Ascending aorta (tissue), 2 donors: Measurements from ENCODE around the gene COX6A1. TPM values are rescaled to one million over a fixed set of nuclear protein-coding genes. Genes with fewer than 3 reads are reported as not detected.
"Not testable (repeated sequence)": the region's sequence is repeated elsewhere in the genome, so short reads cannot be mapped to it uniquely, and the experiment has no call there.

Experiments
- DNase-seq, 2 donors: peaks; one replicate each; pipeline ENCODE4 v3.0.0-alpha.2; 2019; ENCODE audit warnings: low spot score in 2 of 2
- H3K27ac ChIP-seq, 2 donors: fragments of 200-600 bp; sonication (generic); one replicate each; pipeline ENCODE4 v1.5.1; 2016 to 2017; ENCODE audit warnings: mild to moderate bottlenecking in 1 of 2
- H3K27me3 ChIP-seq: fragments of 200-600 bp; sonication (generic); one replicate; pipeline ENCODE4 v1.5.1; 2017
- H3K36me3 ChIP-seq, 2 donors: fragments of 200-600 bp; sonication (generic); one replicate each; pipeline ENCODE4 v1.5.1; 2016
- H3K4me1 ChIP-seq, 2 donors: fragments of 200-600 bp; sonication (generic); one replicate each; pipeline ENCODE4 v1.5.1; 2016 to 2017; ENCODE audit warnings: mild to moderate bottlenecking in 1 of 2
- H3K4me3 ChIP-seq, 2 donors: fragments of 200-600 bp; sonication (generic); one replicate each; pipeline ENCODE4 v1.5.1; 2016 to 2017; ENCODE audit warnings: mild to moderate bottlenecking in 1 of 2
- H3K9me3 ChIP-seq, 2 donors: fragments of 200-600 bp; sonication (generic); one replicate each; pipeline ENCODE4 v1.5.1; 2016
- intact Hi-C: fragments of 100-400 bp; cut with DNase I; formaldehyde crosslinking; loops from one replicate; pipeline ENCODE4 v1.15.1; 2023
- total RNA-seq: library from RNA; depleted of rRNA; stranded (reverse); fragments of >200 nt; gene quantifications from one replicate; pipeline ENCODE4 v1.1.0, GENCODE V29; 2016
- TF ChIP-seq, protein P1 (sequence below), 3 experiments: fragments of 200-600 bp in 2 of 3; fragments of 450-650 bp in 1 of 3; sonication (generic) in 2 of 3; IDR thresholded peaks; one replicate each; pipeline ENCODE4 v1.5.1; 2016 to 2019; ENCODE audit warnings: antibody characterized with exemption in 3 of 3, mild to moderate bottlenecking in 1 of 3, moderate library complexity in 1 of 3

The COX6A1 gene
- total RNA-seq, 1 donor from 2014 or later: 686 TPM

DNA sequence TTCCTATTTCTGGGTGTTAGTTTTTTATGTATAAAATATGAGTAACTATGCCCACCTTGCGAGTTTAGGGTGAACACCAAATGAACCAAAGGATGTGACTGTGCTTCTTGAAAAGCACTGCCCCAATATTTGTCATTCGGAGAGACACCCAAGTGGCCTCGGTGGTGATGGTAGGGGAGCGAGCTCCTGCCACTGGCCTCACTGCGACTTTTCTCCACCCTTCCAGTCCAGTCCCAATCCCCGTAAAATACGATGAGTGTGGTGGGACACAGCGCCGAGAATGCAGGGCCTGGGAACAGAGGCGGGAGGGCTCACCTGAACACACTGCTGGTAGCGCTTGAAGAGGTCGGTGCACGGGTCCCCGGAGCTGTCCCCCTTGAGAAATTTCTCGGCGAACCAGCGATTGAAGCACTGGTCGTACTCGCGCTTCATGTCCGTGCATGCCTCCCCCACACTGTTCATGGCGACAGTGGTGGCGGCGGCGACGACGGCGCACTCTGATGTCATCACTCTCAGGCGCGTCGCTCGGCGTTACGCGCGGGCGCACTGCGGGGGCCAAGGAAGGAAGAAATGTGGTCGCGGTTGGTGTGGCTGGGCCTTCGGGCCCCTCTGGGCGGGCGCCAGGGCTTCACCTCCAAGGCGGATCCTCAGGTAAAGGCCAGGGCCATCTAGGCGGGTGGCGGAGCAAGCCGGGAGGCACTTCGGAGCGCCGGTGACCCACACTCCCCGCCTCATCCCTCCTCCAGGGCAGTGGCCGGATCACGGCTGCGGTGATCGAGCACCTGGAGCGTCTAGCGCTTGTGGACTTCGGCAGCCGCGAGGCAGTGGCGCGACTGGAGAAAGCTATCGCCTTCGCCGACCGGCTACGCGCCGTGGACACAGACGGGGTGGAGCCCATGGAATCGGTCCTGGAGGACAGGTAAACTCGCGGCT lies 8.3 kb downstream of the COX6A1 start, which contains the start of the genes GATC and TRIAP1:
GATC (plus strand) TSS at position 534 of the 933 bp plus-strand sequence; CDS start at position 571, 37 bp downstream.
TRIAP1 (minus strand) TSS at position 474 of the 933 bp plus-strand sequence; CDS start at position 462, 12 bp downstream.
- TF ChIP-seq, protein P1, sequence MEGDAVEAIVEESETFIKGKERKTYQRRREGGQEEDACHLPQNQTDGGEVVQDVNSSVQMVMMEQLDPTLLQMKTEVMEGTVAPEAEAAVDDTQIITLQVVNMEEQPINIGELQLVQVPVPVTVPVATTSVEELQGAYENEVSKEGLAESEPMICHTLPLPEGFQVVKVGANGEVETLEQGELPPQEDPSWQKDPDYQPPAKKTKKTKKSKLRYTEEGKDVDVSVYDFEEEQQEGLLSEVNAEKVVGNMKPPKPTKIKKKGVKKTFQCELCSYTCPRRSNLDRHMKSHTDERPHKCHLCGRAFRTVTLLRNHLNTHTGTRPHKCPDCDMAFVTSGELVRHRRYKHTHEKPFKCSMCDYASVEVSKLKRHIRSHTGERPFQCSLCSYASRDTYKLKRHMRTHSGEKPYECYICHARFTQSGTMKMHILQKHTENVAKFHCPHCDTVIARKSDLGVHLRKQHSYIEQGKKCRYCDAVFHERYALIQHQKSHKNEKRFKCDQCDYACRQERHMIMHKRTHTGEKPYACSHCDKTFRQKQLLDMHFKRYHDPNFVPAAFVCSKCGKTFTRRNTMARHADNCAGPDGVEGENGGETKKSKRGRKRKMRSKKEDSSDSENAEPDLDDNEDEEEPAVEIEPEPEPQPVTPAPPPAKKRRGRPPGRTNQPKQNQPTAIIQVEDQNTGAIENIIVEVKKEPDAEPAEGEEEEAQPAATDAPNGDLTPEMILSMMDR (IDR thresholded peaks at IDR 0.05): no peak
- Histone ChIP-seq H3K4me1 (peaks cover 3 to 8% of the 10 kb centered on the region in 2 donors), H3K9me3 (no peaks in the 10 kb centered on the region), H3K27me3 (no peaks in the 10 kb centered on the region), H3K27ac (peak within 1 kb of the TSS; percentile 90 to 92), H3K36me3 (peaks cover 18 to 25% of the 10 kb centered on the region in 2 donors), H3K4me3 (peak within 1 kb of the TSS; percentile 81 to 98)
- DNase-seq: peak in 1 of 2 donors; percentile 89
- intact Hi-C loops: loop anchor here (1.0 to 5.0 kb wide), 4 partner anchors 23 to 129 kb away; partner anchors contain the start of genes RNF10 and SRSF9

DNA sequence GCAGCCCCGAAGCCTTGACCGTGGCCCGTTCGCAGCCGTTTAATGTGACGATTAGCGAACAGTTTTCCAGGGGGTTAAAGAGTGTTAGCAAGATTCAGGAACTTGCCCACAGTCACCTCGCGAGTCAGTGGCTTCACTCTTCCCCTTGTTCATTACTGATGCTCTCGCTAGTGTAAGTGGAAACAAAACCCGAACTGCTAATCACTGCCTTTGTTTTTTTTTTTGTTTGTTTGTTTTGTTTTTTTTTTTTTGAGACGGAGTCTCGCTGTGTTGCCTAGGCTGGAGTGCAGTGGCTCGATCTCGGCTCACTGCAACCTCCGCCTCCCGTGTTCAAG lies 8.9 kb downstream of the COX6A1 start:
- H3K9me3 ChIP-seq, H3K27me3 ChIP-seq, DNase-seq, H3K4me1 ChIP-seq: not testable (repeated sequence)
- Histone ChIP-seq H3K27ac (peak overlapping the region; percentile 90 to 92), H3K36me3 (peaks cover 16 to 25% of the 10 kb centered on the region in 2 donors), H3K4me3 (peak overlapping the region; percentile 81 to 98)
- intact Hi-C loops: loop anchor here (1.0 to 5.0 kb wide), 4 partner anchors 22 to 130 kb away; partner anchors contain the start of genes RNF10 and SRSF9

DNA sequence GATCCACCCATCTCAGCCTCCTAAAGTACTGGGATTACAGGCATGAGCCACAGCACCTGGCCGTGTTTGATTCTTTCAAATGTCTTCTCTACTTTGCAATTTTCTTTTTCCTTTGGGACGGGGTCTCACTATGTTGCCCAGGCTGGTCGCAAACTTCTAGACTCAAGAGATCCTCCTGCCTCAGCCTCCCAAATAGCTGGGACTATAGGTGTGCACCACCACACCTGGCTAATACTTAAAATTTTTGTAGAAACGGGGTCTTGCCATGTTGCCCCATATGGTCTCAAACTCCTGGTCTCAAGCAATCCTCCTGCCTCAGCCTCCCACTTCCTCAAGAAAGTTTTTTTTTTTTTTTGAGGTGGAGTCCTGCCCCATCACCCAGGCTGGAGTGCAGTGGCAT lies 10.1 kb downstream of the COX6A1 start:
- Histone ChIP-seq H3K27ac (no peak overlapping the region), H3K27me3 (no peaks in the 10 kb centered on the region), H3K4me1 (peaks cover 3 to 8% of the 10 kb centered on the region in 2 donors), H3K9me3 (no peaks in the 10 kb centered on the region), H3K4me3 (peak overlapping the region in 1 of 2 donors; percentile 98), H3K36me3 (peaks cover 11 to 16% of the 10 kb centered on the region in 2 donors)
- TF ChIP-seq, protein P1 (IDR thresholded peaks at IDR 0.05): no peak
- DNase-seq: no peak
- intact Hi-C loops: loop anchor here (2.0 to 5.0 kb wide), 3 partner anchors 21 to 131 kb away; partner anchors contain the start of genes RNF10 and SRSF9

DNA sequence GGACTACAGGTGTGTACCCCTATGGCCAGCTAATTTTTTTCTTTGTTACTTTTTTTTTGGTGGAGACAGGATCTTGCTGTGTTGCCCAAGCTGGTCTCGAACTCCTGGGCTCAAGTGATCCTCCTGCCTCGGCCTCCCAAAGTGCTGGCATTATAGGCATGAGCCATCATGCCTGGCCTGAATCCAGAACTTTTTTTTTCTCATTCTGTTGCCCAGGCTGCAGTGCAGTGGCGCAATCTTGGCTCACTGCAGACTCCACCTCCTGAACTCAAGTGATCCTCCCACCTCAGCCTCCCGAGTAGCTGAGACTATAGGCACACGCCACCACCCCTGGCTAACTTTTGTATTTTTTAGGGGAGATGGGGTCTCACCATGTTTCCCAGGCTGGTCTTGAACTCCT lies 14.6 kb downstream of the COX6A1 start:
- H3K27ac ChIP-seq, H3K4me3 ChIP-seq, H3K4me1 ChIP-seq, H3K27me3 ChIP-seq, DNase-seq, intact Hi-C loops, H3K9me3 ChIP-seq: not testable (repeated sequence)
- peaks cover 18 to 25% of the 10 kb centered on the region in 2 donors for H3K36me3 ChIP-seq

DNA sequence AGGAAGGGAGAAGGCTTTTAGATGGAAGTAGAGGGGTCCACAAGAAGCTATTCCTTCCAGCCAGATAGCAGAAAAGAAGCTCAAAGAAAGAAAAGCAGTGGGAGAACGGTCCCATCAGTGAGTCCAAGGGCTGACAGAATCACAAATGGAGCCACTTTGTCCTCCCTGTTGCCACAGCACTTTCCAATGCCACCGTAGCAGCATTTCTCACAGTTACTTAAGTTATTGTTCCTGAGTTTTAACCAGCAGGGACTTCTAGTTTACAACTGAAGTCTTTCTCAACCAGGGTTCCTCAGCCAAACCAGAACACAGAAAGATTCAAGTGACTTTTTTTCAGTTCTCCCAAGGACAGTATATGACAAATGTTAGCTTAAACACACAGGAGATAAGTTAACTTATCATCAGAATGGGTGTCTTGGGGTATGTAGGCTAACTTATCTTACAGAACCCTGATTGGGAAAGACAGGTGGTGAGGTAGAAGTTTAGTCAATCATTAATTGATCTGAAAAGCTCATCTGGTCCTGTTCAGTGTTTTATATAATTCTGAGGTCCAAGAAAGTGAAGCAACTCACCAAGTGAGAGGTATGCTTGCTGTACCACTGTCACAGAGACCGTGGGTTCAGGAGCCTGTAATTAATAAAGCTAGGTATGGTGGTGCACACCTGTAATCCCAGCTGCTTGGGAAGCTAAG lies 15.3 kb downstream of the COX6A1 start:
- H3K9me3 ChIP-seq: no peaks in the 10 kb centered on the region
- H3K27me3 ChIP-seq: no peaks in the 10 kb centered on the region
- intact Hi-C loops: no loop called here
- H3K4me1 ChIP-seq: no peaks in the 10 kb centered on the region
- no peak for DNase-seq
- H3K27ac ChIP-seq: no peak overlapping the region
- H3K36me3 ChIP-seq: peaks cover 25 to 31% of the 10 kb centered on the region in 2 donors
- TF ChIP-seq, protein P1 (IDR thresholded peaks at IDR 0.05): no peak
- no peak overlapping the region for H3K4me3 ChIP-seq

DNA sequence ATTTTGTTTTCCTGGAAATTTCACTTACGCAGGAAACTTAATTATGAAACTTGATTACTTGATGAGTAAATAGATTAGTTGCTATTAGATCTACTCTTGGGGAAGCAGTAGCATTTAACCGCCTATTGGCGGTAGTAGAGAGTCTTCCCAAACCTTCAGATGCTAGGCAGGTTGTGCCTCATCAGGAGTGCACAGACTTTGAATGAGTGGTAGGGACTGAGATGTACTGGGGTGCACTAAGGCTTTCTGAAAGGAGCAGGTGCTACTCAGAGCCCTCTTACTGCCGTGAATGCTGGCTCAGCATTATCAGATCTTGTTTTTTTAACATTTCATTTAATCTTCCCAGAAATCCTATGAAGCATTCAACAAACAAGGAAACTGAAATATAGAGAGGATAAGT lies 16.1 kb downstream of the COX6A1 start:
- Histone ChIP-seq H3K4me3 (no peak overlapping the region), H3K27ac (no peak overlapping the region), H3K9me3 (no peaks in the 10 kb centered on the region), H3K4me1 (no peaks in the 10 kb centered on the region), H3K27me3 (no peaks in the 10 kb centered on the region), H3K36me3 (peaks cover 33 to 38% of the 10 kb centered on the region in 2 donors)
- no peak for DNase-seq
- intact Hi-C loops: no loop called here
- TF ChIP-seq, protein P1 (IDR thresholded peaks at IDR 0.05): peak in 2 of 3 experiments; percentile 44 to 55
